DND-41 (cell line): ENCODE data around the gene RAB34.

Experiments
- EZH2 ChIP-seq: IDR thresholded peaks from 3 replicates; pipeline ENCODE4 v1.6.1; 2012; ENCODE audit warnings: borderline replicate concordance, low read depth, mild to moderate bottlenecking, moderate library complexity, low read length, inconsistent platforms; ENCODE audit not compliant: severe bottlenecking
- TF ChIP-seq, protein P1 (sequence below): IDR thresholded peaks from 2 replicates; pipeline ENCODE4 v1.5.1; 2012; ENCODE audit warnings: borderline replicate concordance, low read length, moderate library complexity, mild to moderate bottlenecking; ENCODE audit not compliant: poor library complexity, severe bottlenecking; ENCODE audit errors: extremely low read depth

DNA sequence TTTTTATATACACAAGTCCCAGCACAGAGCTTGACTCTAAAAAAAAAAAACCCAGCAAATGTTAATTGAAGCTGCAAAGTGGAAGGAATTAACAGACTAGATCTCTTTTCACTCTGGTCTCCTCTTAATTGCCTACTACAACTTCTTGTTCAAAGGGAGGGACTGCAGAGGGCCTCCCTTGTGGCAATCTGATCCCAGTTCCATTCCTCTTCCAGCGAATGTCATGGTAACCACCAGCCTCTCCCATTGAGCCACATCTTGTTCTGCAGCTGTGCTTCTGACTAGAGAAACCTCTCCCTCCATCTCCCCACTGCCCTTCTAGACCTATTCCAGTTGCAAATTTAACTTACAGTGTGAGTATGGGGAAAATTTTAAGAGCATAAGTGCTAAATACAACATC lies 49.8 kb downstream of the RAB34 start:
- TF ChIP-seq, protein P1, sequence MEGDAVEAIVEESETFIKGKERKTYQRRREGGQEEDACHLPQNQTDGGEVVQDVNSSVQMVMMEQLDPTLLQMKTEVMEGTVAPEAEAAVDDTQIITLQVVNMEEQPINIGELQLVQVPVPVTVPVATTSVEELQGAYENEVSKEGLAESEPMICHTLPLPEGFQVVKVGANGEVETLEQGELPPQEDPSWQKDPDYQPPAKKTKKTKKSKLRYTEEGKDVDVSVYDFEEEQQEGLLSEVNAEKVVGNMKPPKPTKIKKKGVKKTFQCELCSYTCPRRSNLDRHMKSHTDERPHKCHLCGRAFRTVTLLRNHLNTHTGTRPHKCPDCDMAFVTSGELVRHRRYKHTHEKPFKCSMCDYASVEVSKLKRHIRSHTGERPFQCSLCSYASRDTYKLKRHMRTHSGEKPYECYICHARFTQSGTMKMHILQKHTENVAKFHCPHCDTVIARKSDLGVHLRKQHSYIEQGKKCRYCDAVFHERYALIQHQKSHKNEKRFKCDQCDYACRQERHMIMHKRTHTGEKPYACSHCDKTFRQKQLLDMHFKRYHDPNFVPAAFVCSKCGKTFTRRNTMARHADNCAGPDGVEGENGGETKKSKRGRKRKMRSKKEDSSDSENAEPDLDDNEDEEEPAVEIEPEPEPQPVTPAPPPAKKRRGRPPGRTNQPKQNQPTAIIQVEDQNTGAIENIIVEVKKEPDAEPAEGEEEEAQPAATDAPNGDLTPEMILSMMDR = no peak
- no peak for TF ChIP-seq EZH2
